PC-3 (cell line): ENCODE results near the gene MN1. TPM values are rescaled to one million over a fixed set of nuclear protein-coding genes. Genes with fewer than 3 reads are reported as not detected.

Experiments used
- ATAC-seq: fragments of 200-7000 bp; cut with Tn5 transposase; 2 replicates; pipeline ENCODE4 v1.9.1; 2020; ENCODE audit warnings: mild to moderate bottlenecking, moderate library complexity
- BruUV-seq: library from RNA; stranded (reverse); fragments of 400-500 nt; replicated peaks from 2 replicates; lab custom pipeline; 2021; lab: Mats Ljungman, UMichigan
- CTCF ChIA-PET: fragments of 300-600 bp; sonication (Branson Sonifier 250); formaldehyde crosslinking; loops from one replicate; lab custom pipeline; 2022; ENCODE audit warnings: antibody characterized with exemption; lab: Charles Lee
- POLR2A ChIA-PET: fragments of 300-600 bp; sonication (Branson Sonifier 250); formaldehyde crosslinking; loops from one replicate; lab custom pipeline; 2022; ENCODE audit warnings: antibody characterized with exemption; ENCODE audit not compliant: unreplicated experiment; lab: Charles Lee
- DNase-seq: peaks from one replicate; pipeline ENCODE4 v3.0.0-alpha.2; 2015
- H2AFZ ChIP-seq: fragments of 300-600 bp; sonication (generic); 2 replicates; pipeline ENCODE4 v1.6.0; 2016; ENCODE audit warnings: antibody characterized with exemption, low read length
- H3F3A ChIP-seq: fragments of 300-600 bp; sonication (generic); one replicate; pipeline ENCODE4 v1.6.0; 2017; ENCODE audit warnings: antibody characterized with exemption, low read length, control low read depth, mild to moderate bottlenecking; ENCODE audit not compliant: unreplicated experiment
- H3K27ac ChIP-seq: fragments of 300-600 bp; sonication (generic); 2 replicates; pipeline ENCODE4 v1.5.1; 2016; ENCODE audit warnings: mild to moderate bottlenecking, low read length
- H3K27me3 ChIP-seq: fragments of 300-600 bp; sonication (generic); 2 replicates; pipeline ENCODE4 v1.6.1; 2016; ENCODE audit warnings: low read length, mixed read lengths
- H3K36me3 ChIP-seq: fragments of 300-600 bp; sonication (generic); 2 replicates; pipeline ENCODE4 v1.6.1; 2016; ENCODE audit warnings: low read depth, mixed run types, low read length, mixed read lengths
- H3K4me1 ChIP-seq: fragments of 300-600 bp; sonication (generic); 2 replicates; pipeline ENCODE4 v1.5.1; 2016; ENCODE audit warnings: low read length; ENCODE audit not compliant: insufficient read depth
- H3K4me2 ChIP-seq: fragments of 300-600 bp; sonication (generic); 2 replicates; pipeline ENCODE4 v1.6.0; 2016; ENCODE audit warnings: low read length
- H3K4me3 ChIP-seq: fragments of 300-600 bp; sonication (generic); 2 replicates; pipeline ENCODE4 v1.5.1; 2016; ENCODE audit warnings: mild to moderate bottlenecking, low read length, mixed read lengths
- H3K79me2 ChIP-seq: fragments of 300-600 bp; sonication (generic); 2 replicates; pipeline ENCODE4 v1.6.1; 2017; ENCODE audit warnings: low read length, mixed read lengths
- H3K9ac ChIP-seq: fragments of 300-600 bp; sonication (generic); 2 replicates; pipeline ENCODE4 v1.6.0; 2016; ENCODE audit warnings: mild to moderate bottlenecking, low read length
- H3K9me2 ChIP-seq: fragments of 300-600 bp; sonication (generic); replicated peaks from 2 replicates; pipeline ENCODE4 v1.6.1; 2016; ENCODE audit warnings: mixed run types, low read length, mixed read lengths
- H3K9me3 ChIP-seq: fragments of 300-600 bp; sonication (generic); 2 replicates; pipeline ENCODE4 v1.6.1; 2016; ENCODE audit warnings: low read length, mixed read lengths
- H4K20me1 ChIP-seq: fragments of 300-600 bp; sonication (generic); 2 replicates; pipeline ENCODE4 v1.6.1; 2016; ENCODE audit warnings: low read length, mixed read lengths
- CTCF ChIP-seq: fragments of 300-600 bp; sonication (generic); conservative IDR thresholded peaks from 2 replicates; pipeline ENCODE4 v1.5.1; 2017; ENCODE audit warnings: antibody characterized with exemption, low read depth, mild to moderate bottlenecking, low read length
- EZH2 ChIP-seq: fragments of 300-600 bp; sonication (generic); IDR thresholded peaks from one replicate; pipeline ENCODE4 v1.6.1; 2017; ENCODE audit warnings: antibody characterized with exemption, mild to moderate bottlenecking, low read length; ENCODE audit not compliant: unreplicated experiment
- EZH2phosphoT487 ChIP-seq: fragments of 300-600 bp; sonication (generic); IDR thresholded peaks from 2 replicates; pipeline ENCODE4 v1.6.1; 2018; ENCODE audit warnings: mild to moderate bottlenecking, antibody characterized with exemption, low read length, borderline replicate concordance
- intact Hi-C: fragments of 100-400 bp; cut with micrococcal nuclease; formaldehyde crosslinking; loops from 2 replicates; pipeline ENCODE4 v1.9.0; 2023
- total RNA-seq: library from RNA; depleted of rRNA; stranded (reverse); fragments of >200 nt; gene quantifications from 2 replicates; pipeline ENCODE4 v1.2.3, GENCODE V29; 2014

The MN1 gene
- total RNA-seq, 1 experiment from 2014 or later: 2.7 TPM

GRCh38 chr22:27791159-27791858 is 10.2 kb downstream of the MN1 start:
- Histone ChIP-seq H3K9me3 (no peaks in the 10 kb centered on the region), H3K4me1 (no peaks in the 10 kb centered on the region), H3K9me2 (no peaks in the 10 kb centered on the region), H3K79me2 (no peaks in the 10 kb centered on the region), H3K36me3 (no peaks in the 10 kb centered on the region), H3K27ac (no peak overlapping the region), H2AFZ (no peak overlapping the region), H3K9ac (no peak overlapping the region), H3K27me3 (no peaks in the 10 kb centered on the region), H3F3A (no peaks in the 10 kb centered on the region), H3K4me2 (no peak overlapping the region), H3K4me3 (no peak overlapping the region), H4K20me1 (no peaks in the 10 kb centered on the region)
- ChIA-PET CTCF (interaction anchor here (0.5 kb wide), 1 partner anchor 608 kb away, joined by 11 read pairs; no protein-coding TSS in a partner anchor), POLR2A (no interaction called here)
- no TSS peak for BruUV-seq
- intact Hi-C loops: no loop called here
- no peak for ATAC-seq
- no peak for DNase-seq
- TF ChIP-seq EZH2phosphoT487 (no peak), EZH2 (no peak), CTCF (no peak)

- H4K20me1 ChIP-seq: no peaks in the 10 kb centered on the region
- H3K79me2 ChIP-seq: no peaks in the 10 kb centered on the region
- intact Hi-C loops: no loop called here
- TF ChIP-seq EZH2phosphoT487 (no peak), EZH2 (no peak), CTCF (no peak)
- H3K4me3 ChIP-seq: no peak overlapping the region
- H3K36me3 ChIP-seq: no peaks in the 10 kb centered on the region
- no peak overlapping the region for H2AFZ ChIP-seq
- no peaks in the 10 kb centered on the region for H3K9me2 ChIP-seq
- POLR2A ChIA-PET: no interaction called here
- no peak overlapping the region for H3K9ac ChIP-seq
- CTCF ChIA-PET: interaction anchor here (0.5 kb wide), 1 partner anchor 608 kb away, joined by 11 read pairs; no protein-coding TSS in a partner anchor
- no peak overlapping the region for H3K4me2 ChIP-seq
- no peaks in the 10 kb centered on the region for H3K4me1 ChIP-seq
- H3K9me3 ChIP-seq: no peaks in the 10 kb centered on the region
- H3K27me3 ChIP-seq: no peaks in the 10 kb centered on the region
- BruUV-seq: no TSS peak
- ATAC-seq: no peak
- no peaks in the 10 kb centered on the region for H3F3A ChIP-seq
- H3K27ac ChIP-seq: no peak overlapping the region
- DNase-seq: no peak
Measured at GRCh38 chr22:27790376-27791158, 11.0 kb downstream of the MN1 start.
